GM23248 (cell line): ENCODE results near the gene SPEG. TPM values are rescaled to one million over a fixed set of nuclear protein-coding genes. Genes with fewer than 3 reads are reported as not detected.

Experiments used
- DNase-seq: peaks from one replicate; pipeline ENCODE4 v3.0.0-alpha.2; 2015
- H2AFZ ChIP-seq: fragments of 200-600 bp; sonication (generic); 2 replicates; pipeline ENCODE4 v1.6.1; 2016; ENCODE audit warnings: antibody characterized with exemption
- H3F3A ChIP-seq: fragments of 200-600 bp; sonication (generic); 2 replicates; pipeline ENCODE4 v1.6.1; 2016; ENCODE audit warnings: mild to moderate bottlenecking, antibody characterized with exemption, mixed run types; ENCODE audit not compliant: insufficient read depth
- H3K27ac ChIP-seq: fragments of 200-600 bp; sonication (generic); 2 replicates; pipeline ENCODE4 v1.5.1; 2016; ENCODE audit warnings: mild to moderate bottlenecking
- H3K27me3 ChIP-seq: fragments of 200-600 bp; sonication (generic); replicated peaks from 2 replicates; pipeline ENCODE4 v1.6.1; 2016; ENCODE audit warnings: mild to moderate bottlenecking; ENCODE audit not compliant: insufficient read depth
- H3K36me3 ChIP-seq: fragments of 200-600 bp; sonication (generic); 2 replicates; pipeline ENCODE4 v1.6.1; 2016; ENCODE audit warnings: low read depth, mild to moderate bottlenecking
- H3K4me1 ChIP-seq: fragments of 200-600 bp; sonication (generic); 2 replicates; pipeline ENCODE4 v1.6.1; 2016; ENCODE audit warnings: mild to moderate bottlenecking; ENCODE audit not compliant: insufficient read depth
- H3K4me2 ChIP-seq: fragments of 200-600 bp; sonication (generic); one replicate; pipeline ENCODE4 v1.6.1; 2016; ENCODE audit warnings: mild to moderate bottlenecking; ENCODE audit not compliant: unreplicated experiment
- H3K4me3 ChIP-seq: fragments of 200-600 bp; sonication (generic); 2 replicates; pipeline ENCODE4 v1.5.1; 2016; ENCODE audit warnings: mild to moderate bottlenecking
- H3K79me2 ChIP-seq: fragments of 200-600 bp; sonication (generic); 2 replicates; pipeline ENCODE4 v1.6.1; 2016; ENCODE audit warnings: mild to moderate bottlenecking; ENCODE audit not compliant: insufficient read depth
- H3K9ac ChIP-seq: fragments of 200-600 bp; sonication (generic); 2 replicates; pipeline ENCODE4 v1.6.1; 2016; ENCODE audit warnings: mild to moderate bottlenecking
- H3K9me2 ChIP-seq: fragments of 200-600 bp; sonication (generic); 2 replicates; pipeline ENCODE4 v1.6.1; 2016; ENCODE audit warnings: mixed run types, mild to moderate bottlenecking, moderate library complexity; ENCODE audit not compliant: insufficient read depth
- H3K9me3 ChIP-seq: fragments of 200-600 bp; sonication (generic); one replicate; pipeline ENCODE4 v1.6.1; 2017; ENCODE audit warnings: low read depth
- H4K20me1 ChIP-seq: fragments of 200-600 bp; sonication (generic); 2 replicates; pipeline ENCODE4 v1.6.0; 2016; ENCODE audit not compliant: insufficient read depth
- EZH2 ChIP-seq: fragments of 200-600 bp; sonication (generic); IDR thresholded peaks from 2 replicates; pipeline ENCODE4 v1.6.1; 2018; ENCODE audit warnings: antibody characterized with exemption, mild to moderate bottlenecking; ENCODE audit not compliant: insufficient read depth, poor library complexity, severe bottlenecking
- EZH2phosphoT487 ChIP-seq: fragments of 200-600 bp; sonication (generic); IDR thresholded peaks from 2 replicates; pipeline ENCODE4 v1.6.1; 2018; ENCODE audit warnings: antibody characterized with exemption, moderate library complexity, mild to moderate bottlenecking, low read depth; ENCODE audit not compliant: insufficient read depth
- WGBS, 2 experiments: methylation state at CpG; one replicate each; pipeline ENCODE4 v1.1.6; 2015 to 2017; ENCODE audit warnings: low lambda C conversion rate in 2 of 2, low coverage in 1 of 2; ENCODE audit errors: missing lambda C conversion rate in 2 of 2; 5-methylcytosine and 5-hydroxymethylcytosine counted together
- in situ Hi-C: fragments of 300-500 bp; cut with MboI; formaldehyde crosslinking; loops from 2 replicates; pipeline ENCODE4 v1.15.0; 2020
- polyA plus RNA-seq: library from polyadenylated mRNA; unstranded; fragments of >200 nt; fragmentation: Nextera tagmentation; extraction: Ambion mirVana; gene quantifications from 2 replicates; pipeline ENCODE4 v1.2.1, GENCODE V29; 2016
- total RNA-seq: library from RNA; depleted of rRNA; stranded (reverse); fragments of >200 nt; shearing (Covaris generic); gene quantifications from 2 replicates; pipeline ENCODE4 v1.2.3, GENCODE V29; 2014

SPEG gene
- total and polyA plus RNA-seq, 2 experiments from 2014 or later, result 9.4 to 26.5 TPM

DNA sequence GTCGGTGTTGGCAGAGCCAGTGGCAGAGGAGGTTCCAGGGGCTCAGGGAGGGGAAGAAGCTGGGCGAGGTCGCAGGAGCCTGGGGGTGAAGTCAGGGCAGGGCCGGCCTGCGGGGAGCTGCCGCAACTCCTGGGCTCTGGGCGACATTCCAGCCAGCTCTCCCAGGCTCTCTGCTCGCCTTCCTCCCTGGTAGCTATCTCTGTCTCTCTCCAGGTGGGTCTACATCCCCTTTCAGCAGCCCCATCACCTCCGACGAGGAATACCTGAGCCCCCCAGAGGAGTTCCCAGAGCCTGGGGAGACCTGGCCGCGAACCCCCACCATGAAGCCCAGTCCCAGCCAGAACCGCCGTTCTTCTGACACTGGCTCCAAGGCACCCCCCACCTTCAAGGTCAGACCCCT, 27.0 kb downstream of the SPEG start:
- H3K4me3 ChIP-seq, result no peak overlapping the region
- TF ChIP-seq EZH2phosphoT487 (no peak), EZH2 (no peak)
- in situ Hi-C loops, result no loop called here
- H3K27me3 ChIP-seq, result no peaks in the 10 kb centered on the region
- H3K4me2 ChIP-seq, result no peak overlapping the region
- H4K20me1 ChIP-seq, result no peaks in the 10 kb centered on the region
- H3K9me3 ChIP-seq, result no peaks in the 10 kb centered on the region
- no peaks in the 10 kb centered on the region; the same call in 1 of the 2 replicates for H3K36me3 ChIP-seq
- no peak overlapping the region for H3K27ac ChIP-seq
- DNase-seq, result no peak
- no peaks in the 10 kb centered on the region for H3K9me2 ChIP-seq
- WGBS, 2 experiments, result 92 to 93% methylated on average over 7 to 14 of the region's 14 CpGs
- no peak overlapping the region for H3K9ac ChIP-seq
- no peaks in the 10 kb centered on the region; the same call in 1 of the 2 replicates for H3K79me2 ChIP-seq
- H2AFZ ChIP-seq, result no peak overlapping the region
- peaks cover 18% of the 10 kb centered on the region for H3K4me1 ChIP-seq
- H3F3A ChIP-seq, result 0 out of 2 replicates have a peak, but pooled peaks cover 6% of the 10 kb centered on the region

DNA sequence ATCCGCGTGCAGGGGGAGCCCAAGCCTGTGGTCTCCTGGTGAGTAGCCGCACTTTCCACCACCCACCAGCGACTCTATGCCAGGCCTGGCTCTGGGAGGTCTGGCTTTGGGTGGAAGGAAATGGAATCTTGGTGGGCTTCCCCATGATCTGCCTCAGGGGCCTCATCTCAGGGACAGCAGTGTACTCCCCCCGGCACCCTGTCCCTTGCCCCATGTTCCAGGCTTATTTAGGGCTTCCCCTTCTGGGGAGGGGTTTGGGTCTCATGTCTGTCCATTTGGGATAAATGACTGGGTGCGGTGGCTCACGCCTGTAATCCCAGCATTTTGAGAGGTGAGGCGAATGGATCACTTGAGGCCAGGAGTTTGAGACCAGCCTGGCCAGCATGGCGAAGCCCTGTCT, 27.7 kb downstream of the SPEG start:
- WGBS, 2 experiments, result 85 to 86% methylated on average over 9 of the region's 9 CpGs
- no peak overlapping the region for H3K27ac ChIP-seq
- H4K20me1 ChIP-seq, result no peaks in the 10 kb centered on the region
- TF ChIP-seq EZH2phosphoT487, result no peak
- no peak for TF ChIP-seq EZH2
- H3K27me3 ChIP-seq, result no peaks in the 10 kb centered on the region
- no peak overlapping the region for H2AFZ ChIP-seq
- in situ Hi-C loops, result no loop called here
- no peak overlapping the region for H3K4me2 ChIP-seq
- no peaks in the 10 kb centered on the region; the same call in 1 of the 2 replicates for H3K36me3 ChIP-seq
- no peak for DNase-seq
- peaks cover 18% of the 10 kb centered on the region for H3K4me1 ChIP-seq
- H3K79me2 ChIP-seq, result no peaks in the 10 kb centered on the region; the same call in 1 of the 2 replicates
- H3K9me3 ChIP-seq, result no peaks in the 10 kb centered on the region
- 0 out of 2 replicates have a peak, but pooled peaks cover 6% of the 10 kb centered on the region for H3F3A ChIP-seq
- no peaks in the 10 kb centered on the region for H3K9me2 ChIP-seq
- H3K4me3 ChIP-seq, result no peak overlapping the region
- H3K9ac ChIP-seq, result no peak overlapping the region

DNA sequence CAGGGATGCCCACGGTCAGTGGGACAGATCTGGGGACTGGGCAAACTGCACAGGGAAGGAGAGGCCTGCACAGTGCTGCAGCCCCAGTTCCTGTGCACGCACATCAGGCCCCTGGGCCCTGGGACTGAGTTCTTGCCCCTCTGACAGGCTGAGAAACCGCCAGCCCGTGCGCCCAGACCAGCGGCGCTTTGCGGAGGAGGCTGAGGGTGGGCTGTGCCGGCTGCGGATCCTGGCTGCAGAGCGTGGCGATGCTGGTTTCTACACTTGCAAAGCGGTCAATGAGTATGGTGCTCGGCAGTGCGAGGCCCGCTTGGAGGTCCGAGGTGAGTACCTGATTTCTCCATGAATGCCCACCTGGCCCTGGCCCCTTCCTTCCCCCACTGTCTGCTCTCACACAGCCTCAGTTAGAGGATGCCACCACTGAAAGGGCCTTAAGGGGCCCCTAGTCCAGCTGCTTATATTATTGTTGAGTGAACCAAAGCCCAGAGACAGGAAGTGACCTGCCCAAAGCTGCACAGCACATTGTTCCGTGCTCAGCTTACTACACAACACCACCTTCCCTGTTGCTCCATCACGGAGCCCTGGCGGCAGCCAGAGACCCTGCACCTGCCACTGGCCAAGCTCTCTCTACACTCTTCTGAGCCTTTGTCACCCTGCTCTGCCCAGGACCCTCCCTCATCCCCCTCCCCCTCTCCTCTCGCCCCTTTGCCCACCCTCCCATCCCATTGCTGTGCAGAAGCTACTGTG, 29.8 kb downstream of the SPEG start:
- Histone ChIP-seq H3K79me2 (no peaks in the 10 kb centered on the region; the same call in 1 of the 2 replicates), H3K9me2 (no peaks in the 10 kb centered on the region), H3K4me1 (peaks cover 19% of the 10 kb centered on the region), H3K9me3 (no peaks in the 10 kb centered on the region), H3F3A (no peaks in the 10 kb centered on the region), H4K20me1 (no peaks in the 10 kb centered on the region), H3K4me2 (no peak overlapping the region), H3K27ac (no peak overlapping the region), H3K9ac (no peak overlapping the region), H2AFZ (no peak overlapping the region), H3K27me3 (no peaks in the 10 kb centered on the region), H3K36me3 (no peaks in the 10 kb centered on the region; the same call in 1 of the 2 replicates), H3K4me3 (no peak overlapping the region)
- 90 to 91% methylated on average over 21 of the region's 21 CpGs for WGBS, 2 experiments
- in situ Hi-C loops, result no loop called here
- DNase-seq, result no peak
- TF ChIP-seq EZH2 (no peak), EZH2phosphoT487 (no peak)

DNA sequence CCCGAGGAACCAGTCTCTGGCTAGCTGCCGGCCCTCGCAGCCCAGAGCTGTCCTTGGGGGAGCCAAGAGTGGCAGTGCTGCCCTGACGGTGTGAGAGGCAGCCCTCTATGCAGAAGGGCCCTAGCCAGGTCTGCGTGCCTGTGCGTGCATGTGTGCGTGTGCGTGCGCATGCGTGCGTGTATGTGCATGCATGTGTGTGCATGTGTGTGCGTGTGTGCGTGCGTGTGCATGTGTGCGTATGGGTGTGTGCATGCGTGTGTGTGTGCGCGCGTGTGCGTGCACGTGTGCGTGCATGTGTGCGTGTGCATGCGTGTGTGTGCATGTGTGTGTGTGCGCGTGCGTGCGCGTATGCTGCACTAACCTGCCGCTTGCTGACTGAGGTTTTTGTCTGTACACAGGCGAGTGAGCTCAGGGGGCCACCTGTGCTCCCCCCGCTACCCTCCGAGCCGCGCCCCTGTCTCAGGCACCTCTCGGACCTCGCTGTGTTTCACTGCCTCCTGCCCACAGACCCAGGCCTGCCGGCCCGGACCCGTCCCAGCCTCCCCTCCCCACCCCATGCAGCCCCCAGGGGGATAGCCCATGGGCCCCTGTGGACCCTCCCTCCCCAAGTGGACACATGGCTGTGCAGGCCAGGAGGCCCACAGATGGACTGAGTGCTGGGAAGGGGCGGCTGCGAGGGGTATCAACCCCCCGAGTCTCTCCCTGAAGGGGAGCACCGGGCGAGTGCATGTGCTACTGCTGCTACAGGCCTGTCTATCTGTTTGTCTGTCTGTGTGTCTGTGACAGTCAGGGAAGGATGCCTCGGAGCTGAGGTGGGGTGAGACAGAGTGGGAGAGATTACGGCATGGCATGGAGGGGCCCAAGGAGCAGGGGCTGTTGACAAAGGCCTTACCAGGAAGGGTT, 31.3 kb downstream of the SPEG start:
- Histone ChIP-seq H3K36me3 (no peaks in the 10 kb centered on the region; the same call in 1 of the 2 replicates), H3K9me3 (no peaks in the 10 kb centered on the region), H3K4me1 (peaks cover 8% of the 10 kb centered on the region), H3K27ac (no peak overlapping the region), H2AFZ (no peak overlapping the region), H3F3A (no peaks in the 10 kb centered on the region), H3K4me2 (no peak overlapping the region), H3K4me3 (no peak overlapping the region), H3K79me2 (no peaks in the 10 kb centered on the region), H3K9ac (no peak overlapping the region), H3K9me2 (no peaks in the 10 kb centered on the region), H3K27me3 (no peaks in the 10 kb centered on the region), H4K20me1 (no peaks in the 10 kb centered on the region)
- no peak for TF ChIP-seq EZH2
- in situ Hi-C loops, result no loop called here
- DNase-seq, result no peak
- 88 to 93% methylated on average over 25 to 47 of the region's 47 CpGs for WGBS, 2 experiments
